Measurements from ENCODE around the gene GOLGA7B.

GOLGA7B gene

DNA sequence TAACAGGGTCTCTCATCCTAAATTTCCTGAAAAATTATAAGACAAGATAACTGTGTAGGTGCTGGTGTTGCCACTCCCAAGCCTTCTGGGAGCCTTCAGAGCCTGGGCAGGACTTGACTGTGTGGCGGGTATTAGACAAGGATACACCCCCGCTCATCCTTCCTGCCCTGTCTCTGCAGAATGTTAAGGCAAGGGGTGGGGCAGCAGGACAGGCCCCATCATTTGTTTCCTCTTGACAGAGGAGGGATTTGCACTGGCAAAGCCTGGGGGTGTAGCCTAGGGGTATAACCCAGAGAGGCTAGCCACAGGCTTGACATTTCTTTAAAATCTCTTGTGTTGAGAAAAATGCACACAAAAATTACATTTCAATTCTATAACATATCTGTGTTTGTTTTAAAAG is 63.5 kb downstream of the GOLGA7B start:
- no peak overlapping the region for H3K4me3 ChIP-seq (ENCODE audit: low read depth, low read length)
- peaks cover 8% of the 10 kb centered on the region for H3K27me3 ChIP-seq (ENCODE audit: control insufficient read depth, insufficient read depth, low read length)
- no peak overlapping the region for H3K9ac ChIP-seq (ENCODE audit: low read depth, low read length)
- H3K9me3 ChIP-seq (ENCODE audit: control insufficient read depth, insufficient read depth, low read length) = no peaks in the 10 kb centered on the region
- peaks cover 6% of the 10 kb centered on the region for H3K4me1 ChIP-seq (ENCODE audit: control insufficient read depth, insufficient read depth, low read length)
- no peaks in the 10 kb centered on the region for H3K36me3 ChIP-seq (ENCODE audit: control insufficient read depth, insufficient read depth, low read length)
- H3K27ac ChIP-seq (ENCODE audit: low read depth, low read length) = no peak overlapping the region

DNA sequence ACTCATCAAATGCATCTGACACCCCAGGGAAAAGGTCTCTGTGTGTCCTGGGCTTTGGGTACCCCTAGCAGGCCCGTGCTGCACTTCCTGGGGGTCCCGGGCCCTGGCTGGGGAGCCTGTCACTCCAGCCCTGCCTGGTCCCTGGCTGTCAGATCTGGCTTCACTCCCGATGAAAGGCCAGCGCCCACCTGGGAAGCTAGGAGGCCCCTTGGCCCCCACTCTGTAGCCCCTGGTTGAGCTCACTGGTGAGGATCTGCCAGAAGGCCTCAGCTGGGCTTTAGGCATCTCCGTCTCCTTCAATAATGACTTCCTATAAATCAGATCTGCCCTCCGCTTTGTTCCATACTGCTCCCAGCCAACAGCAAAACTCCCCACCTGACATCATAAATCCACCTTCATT is 64.0 kb downstream of the GOLGA7B start:
- H3K27ac ChIP-seq (ENCODE audit: low read depth, low read length) = no peak overlapping the region
- H3K36me3 ChIP-seq (ENCODE audit: control insufficient read depth, insufficient read depth, low read length) = no peaks in the 10 kb centered on the region
- no peaks in the 10 kb centered on the region for H3K9me3 ChIP-seq (ENCODE audit: control insufficient read depth, insufficient read depth, low read length)
- peaks cover 8% of the 10 kb centered on the region for H3K27me3 ChIP-seq (ENCODE audit: control insufficient read depth, insufficient read depth, low read length)
- H3K4me3 ChIP-seq (ENCODE audit: low read depth, low read length) = no peak overlapping the region
- no peak overlapping the region for H3K9ac ChIP-seq (ENCODE audit: low read depth, low read length)
- H3K4me1 ChIP-seq (ENCODE audit: control insufficient read depth, insufficient read depth, low read length) = peaks cover 6% of the 10 kb centered on the region

GRCh38 chr10:97914171-97914836 is 64.7 kb downstream of the GOLGA7B start:
- Histone ChIP-seq H3K27me3 (ENCODE audit: control insufficient read depth, insufficient read depth, low read length) (peaks cover 8% of the 10 kb centered on the region), H3K27ac (ENCODE audit: low read depth, low read length) (no peak overlapping the region), H3K4me3 (ENCODE audit: low read depth, low read length) (no peak overlapping the region), H3K9ac (ENCODE audit: low read depth, low read length) (no peak overlapping the region), H3K4me1 (ENCODE audit: control insufficient read depth, insufficient read depth, low read length) (peaks cover 6% of the 10 kb centered on the region), H3K36me3 (ENCODE audit: control insufficient read depth, insufficient read depth, low read length) (no peaks in the 10 kb centered on the region), H3K9me3 (ENCODE audit: control insufficient read depth, insufficient read depth, low read length) (no peaks in the 10 kb centered on the region)

GRCh38 chr10:97914837-97915211 is 65.2 kb downstream of the GOLGA7B start:
- Histone ChIP-seq H3K9me3 (ENCODE audit: control insufficient read depth, insufficient read depth, low read length) (no peaks in the 10 kb centered on the region), H3K9ac (ENCODE audit: low read depth, low read length) (no peak overlapping the region), H3K4me3 (ENCODE audit: low read depth, low read length) (no peak overlapping the region)

DNA sequence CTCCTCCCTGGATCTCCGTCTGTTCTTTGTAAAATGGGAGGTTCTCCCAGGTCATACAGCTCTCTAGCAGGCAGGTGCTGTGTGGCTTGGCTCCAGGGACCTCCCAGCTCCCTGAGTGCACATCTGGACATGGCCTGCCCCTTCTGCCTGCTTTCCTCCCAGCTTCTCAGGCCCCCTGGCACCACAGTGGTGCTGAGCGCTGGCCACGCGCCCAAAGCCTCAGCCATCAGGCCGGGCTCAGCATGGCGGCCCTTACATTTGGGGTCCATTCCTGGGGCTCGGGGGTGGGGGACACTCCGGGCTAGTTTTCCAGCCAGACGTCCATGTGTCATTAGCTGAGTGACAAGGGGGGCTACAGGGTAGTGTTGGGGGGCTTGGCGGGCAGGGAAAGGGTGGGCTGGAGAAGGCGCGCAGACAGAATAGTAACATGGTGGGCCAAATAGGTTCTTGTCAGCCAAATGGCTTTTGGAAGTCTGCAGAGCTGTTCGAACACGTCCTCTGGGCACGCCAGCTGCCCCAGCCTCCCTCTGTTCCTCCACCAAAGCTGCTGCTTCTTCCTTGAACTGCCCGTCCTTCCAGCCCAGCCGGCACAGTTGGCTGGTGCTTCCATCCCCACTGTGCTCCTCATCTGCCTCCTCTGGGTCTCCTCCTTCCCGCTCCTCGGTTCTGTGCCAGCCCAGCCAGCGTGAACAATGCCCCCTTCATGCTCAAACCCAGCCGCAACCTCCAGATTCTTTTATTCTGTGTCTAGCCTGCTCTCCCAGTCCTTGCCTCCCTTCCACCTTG is 65.9 kb downstream of the GOLGA7B start:
- H3K27ac ChIP-seq (ENCODE audit: low read depth, low read length) = no peak overlapping the region

More at GRCh38 chr10:97914837-97915211, 65.2 kb downstream of the GOLGA7B start:
- Histone ChIP-seq H3K4me1 (ENCODE audit: control insufficient read depth, insufficient read depth, low read length) (peaks cover 6% of the 10 kb centered on the region), H3K27me3 (ENCODE audit: control insufficient read depth, insufficient read depth, low read length) (peaks cover 8% of the 10 kb centered on the region), H3K36me3 (ENCODE audit: control insufficient read depth, insufficient read depth, low read length) (no peaks in the 10 kb centered on the region), H3K27ac (ENCODE audit: low read depth, low read length) (no peak overlapping the region)

GRCh38 chr10:97916586-97916985 is 66.9 kb downstream of the GOLGA7B start:
- Histone ChIP-seq H3K4me3 (ENCODE audit: low read depth, low read length) (no peak overlapping the region), H3K27me3 (ENCODE audit: control insufficient read depth, insufficient read depth, low read length) (peaks cover 8% of the 10 kb centered on the region), H3K36me3 (ENCODE audit: control insufficient read depth, insufficient read depth, low read length) (no peaks in the 10 kb centered on the region), H3K4me1 (ENCODE audit: control insufficient read depth, insufficient read depth, low read length) (peaks cover 6% of the 10 kb centered on the region), H3K27ac (ENCODE audit: low read depth, low read length) (no peak overlapping the region), H3K9ac (ENCODE audit: low read depth, low read length) (no peak overlapping the region), H3K9me3 (ENCODE audit: control insufficient read depth, insufficient read depth, low read length) (no peaks in the 10 kb centered on the region)

More for the DNA sequence above, 65.9 kb downstream of the GOLGA7B start:
- no peak overlapping the region for H3K4me3 ChIP-seq (ENCODE audit: low read depth, low read length)
- peaks cover 8% of the 10 kb centered on the region for H3K27me3 ChIP-seq (ENCODE audit: control insufficient read depth, insufficient read depth, low read length)
- no peaks in the 10 kb centered on the region for H3K9me3 ChIP-seq (ENCODE audit: control insufficient read depth, insufficient read depth, low read length)
- H3K9ac ChIP-seq (ENCODE audit: low read depth, low read length) = no peak overlapping the region
- peaks cover 6% of the 10 kb centered on the region for H3K4me1 ChIP-seq (ENCODE audit: control insufficient read depth, insufficient read depth, low read length)
- H3K36me3 ChIP-seq (ENCODE audit: control insufficient read depth, insufficient read depth, low read length) = no peaks in the 10 kb centered on the region

GRCh38 chr10:97919012-97919411 is 69.4 kb downstream of the GOLGA7B start:
- Histone ChIP-seq H3K9ac (ENCODE audit: low read depth, low read length) (no peak overlapping the region), H3K4me3 (ENCODE audit: low read depth, low read length) (no peak overlapping the region), H3K4me1 (ENCODE audit: control insufficient read depth, insufficient read depth, low read length) (peaks cover 6% of the 10 kb centered on the region), H3K27me3 (ENCODE audit: control insufficient read depth, insufficient read depth, low read length) (peaks cover 8% of the 10 kb centered on the region), H3K27ac (ENCODE audit: low read depth, low read length) (no peak overlapping the region), H3K36me3 (ENCODE audit: control insufficient read depth, insufficient read depth, low read length) (no peaks in the 10 kb centered on the region), H3K9me3 (ENCODE audit: control insufficient read depth, insufficient read depth, low read length) (no peaks in the 10 kb centered on the region)

DNA sequence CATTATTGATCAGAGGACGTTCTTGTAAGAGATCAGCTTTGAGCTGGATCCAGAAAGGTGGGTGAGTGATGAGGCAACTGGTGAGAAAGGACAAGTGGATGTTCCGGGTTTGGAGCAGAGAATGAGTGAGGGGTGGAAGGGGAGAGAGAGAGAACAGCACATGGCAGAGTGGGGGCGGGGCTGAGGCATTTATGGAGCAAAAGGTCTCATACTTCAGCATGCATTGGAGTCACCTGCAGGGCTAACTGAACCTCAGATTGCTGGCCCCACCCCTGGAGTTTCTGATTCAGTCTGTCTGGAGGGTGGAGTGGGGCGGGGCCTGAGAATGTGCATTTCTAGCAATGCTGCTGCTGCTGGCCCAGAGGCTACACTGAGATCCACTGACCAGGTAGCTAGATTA is 71.2 kb downstream of the GOLGA7B start:
- H3K4me3 ChIP-seq (ENCODE audit: low read depth, low read length) = no peak overlapping the region
- H3K27ac ChIP-seq (ENCODE audit: low read depth, low read length) = no peak overlapping the region
- H3K36me3 ChIP-seq (ENCODE audit: control insufficient read depth, insufficient read depth, low read length) = no peaks in the 10 kb centered on the region
- no peaks in the 10 kb centered on the region for H3K9me3 ChIP-seq (ENCODE audit: control insufficient read depth, insufficient read depth, low read length)
- no peaks in the 10 kb centered on the region for H3K4me1 ChIP-seq (ENCODE audit: control insufficient read depth, insufficient read depth, low read length)
- no peak overlapping the region for H3K9ac ChIP-seq (ENCODE audit: low read depth, low read length)
- peaks cover 3% of the 10 kb centered on the region for H3K27me3 ChIP-seq (ENCODE audit: control insufficient read depth, insufficient read depth, low read length)
